Measurements from ENCODE around the gene HAUS7.

- no peak for TF ChIP-seq CTCF (IDR thresholded peaks at IDR 0.05)
- TF ChIP-seq POLR2AphosphoS2 (conservative IDR thresholded peaks at IDR 0.05; ENCODE audit: low read length), result no peak
- no peak for TF ChIP-seq MAZ (IDR thresholded peaks at IDR 0.05; ENCODE audit: borderline replicate concordance, low read depth, low read length)
- TF ChIP-seq JUNB (IDR thresholded peaks at IDR 0.05), result no peak
- no peak for TF ChIP-seq PBX3 (IDR thresholded peaks at IDR 0.05)
Measured at GRCh38 chrX:153495903-153496589, 25.7 kb upstream of the HAUS7 start.

Data from A549 (cell line).